ENCODE data around the gene HDAC4. TPM values are rescaled to one million over a fixed set of nuclear protein-coding genes. Genes with fewer than 3 reads are reported as not detected.

HDAC4 gene
- total and polyA plus RNA-seq, 10 of the 15 experiments (the other 5 are each of a cell fraction or from before 2014, with no cell fraction given), result 0.22 to 15.7 (median 4.8) TPM

DNA sequence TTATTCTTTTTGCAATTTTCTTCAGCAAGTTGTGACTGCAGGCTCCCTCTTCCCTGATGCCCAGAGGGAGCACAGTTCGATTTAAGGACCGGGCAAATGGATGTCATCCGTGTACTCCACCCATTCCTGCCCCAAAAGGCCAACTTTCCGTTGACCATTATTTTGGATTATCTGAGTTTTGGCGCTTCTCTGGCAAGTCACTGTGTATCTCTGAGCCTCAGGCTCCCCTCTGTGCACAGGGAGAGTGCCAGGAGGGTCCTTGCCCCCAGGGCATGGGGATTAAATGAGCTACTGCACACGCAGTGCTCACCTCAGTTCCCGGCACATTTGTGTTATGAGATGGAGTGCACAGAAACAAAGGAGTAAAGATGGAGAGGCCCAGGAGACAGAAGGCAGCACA is 41.4 kb upstream of the HDAC4 start (continued):
- TF ChIP-seq, protein P1, sequence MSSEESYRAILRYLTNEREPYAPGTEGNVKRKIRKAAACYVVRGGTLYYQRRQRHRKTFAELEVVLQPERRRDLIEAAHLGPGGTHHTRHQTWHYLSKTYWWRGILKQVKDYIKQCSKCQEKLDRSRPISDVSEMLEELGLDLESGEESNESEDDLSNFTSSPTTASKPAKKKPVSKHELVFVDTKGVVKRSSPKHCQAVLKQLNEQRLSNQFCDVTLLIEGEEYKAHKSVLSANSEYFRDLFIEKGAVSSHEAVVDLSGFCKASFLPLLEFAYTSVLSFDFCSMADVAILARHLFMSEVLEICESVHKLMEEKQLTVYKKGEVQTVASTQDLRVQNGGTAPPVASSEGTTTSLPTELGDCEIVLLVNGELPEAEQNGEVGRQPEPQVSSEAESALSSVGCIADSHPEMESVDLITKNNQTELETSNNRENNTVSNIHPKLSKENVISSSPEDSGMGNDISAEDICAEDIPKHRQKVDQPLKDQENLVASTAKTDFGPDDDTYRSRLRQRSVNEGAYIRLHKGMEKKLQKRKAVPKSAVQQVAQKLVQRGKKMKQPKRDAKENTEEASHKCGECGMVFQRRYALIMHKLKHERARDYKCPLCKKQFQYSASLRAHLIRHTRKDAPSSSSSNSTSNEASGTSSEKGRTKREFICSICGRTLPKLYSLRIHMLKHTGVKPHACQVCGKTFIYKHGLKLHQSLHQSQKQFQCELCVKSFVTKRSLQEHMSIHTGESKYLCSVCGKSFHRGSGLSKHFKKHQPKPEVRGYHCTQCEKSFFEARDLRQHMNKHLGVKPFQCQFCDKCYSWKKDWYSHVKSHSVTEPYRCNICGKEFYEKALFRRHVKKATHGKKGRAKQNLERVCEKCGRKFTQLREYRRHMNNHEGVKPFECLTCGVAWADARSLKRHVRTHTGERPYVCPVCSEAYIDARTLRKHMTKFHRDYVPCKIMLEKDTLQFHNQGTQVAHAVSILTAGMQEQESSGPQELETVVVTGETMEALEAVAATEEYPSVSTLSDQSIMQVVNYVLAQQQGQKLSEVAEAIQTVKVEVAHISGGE (CRISPR knock-in tag; IDR thresholded peaks at IDR 0.05), result no peak
- TF ChIP-seq NR2C1 (IDR thresholded peaks at IDR 0.05), result no peak
- TF ChIP-seq, protein P2, sequence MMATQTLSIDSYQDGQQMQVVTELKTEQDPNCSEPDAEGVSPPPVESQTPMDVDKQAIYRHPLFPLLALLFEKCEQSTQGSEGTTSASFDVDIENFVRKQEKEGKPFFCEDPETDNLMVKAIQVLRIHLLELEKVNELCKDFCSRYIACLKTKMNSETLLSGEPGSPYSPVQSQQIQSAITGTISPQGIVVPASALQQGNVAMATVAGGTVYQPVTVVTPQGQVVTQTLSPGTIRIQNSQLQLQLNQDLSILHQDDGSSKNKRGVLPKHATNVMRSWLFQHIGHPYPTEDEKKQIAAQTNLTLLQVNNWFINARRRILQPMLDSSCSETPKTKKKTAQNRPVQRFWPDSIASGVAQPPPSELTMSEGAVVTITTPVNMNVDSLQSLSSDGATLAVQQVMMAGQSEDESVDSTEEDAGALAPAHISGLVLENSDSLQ (IDR thresholded peaks at IDR 0.05), result no peak
- TF ChIP-seq ZSCAN29 (IDR thresholded peaks at IDR 0.05), result no peak
- TF ChIP-seq NBN (IDR thresholded peaks at IDR 0.05), result no peak
- TF ChIP-seq JUND (IDR thresholded peaks at IDR 0.05; ENCODE audit: low read depth, low read length), result no peak

DNA sequence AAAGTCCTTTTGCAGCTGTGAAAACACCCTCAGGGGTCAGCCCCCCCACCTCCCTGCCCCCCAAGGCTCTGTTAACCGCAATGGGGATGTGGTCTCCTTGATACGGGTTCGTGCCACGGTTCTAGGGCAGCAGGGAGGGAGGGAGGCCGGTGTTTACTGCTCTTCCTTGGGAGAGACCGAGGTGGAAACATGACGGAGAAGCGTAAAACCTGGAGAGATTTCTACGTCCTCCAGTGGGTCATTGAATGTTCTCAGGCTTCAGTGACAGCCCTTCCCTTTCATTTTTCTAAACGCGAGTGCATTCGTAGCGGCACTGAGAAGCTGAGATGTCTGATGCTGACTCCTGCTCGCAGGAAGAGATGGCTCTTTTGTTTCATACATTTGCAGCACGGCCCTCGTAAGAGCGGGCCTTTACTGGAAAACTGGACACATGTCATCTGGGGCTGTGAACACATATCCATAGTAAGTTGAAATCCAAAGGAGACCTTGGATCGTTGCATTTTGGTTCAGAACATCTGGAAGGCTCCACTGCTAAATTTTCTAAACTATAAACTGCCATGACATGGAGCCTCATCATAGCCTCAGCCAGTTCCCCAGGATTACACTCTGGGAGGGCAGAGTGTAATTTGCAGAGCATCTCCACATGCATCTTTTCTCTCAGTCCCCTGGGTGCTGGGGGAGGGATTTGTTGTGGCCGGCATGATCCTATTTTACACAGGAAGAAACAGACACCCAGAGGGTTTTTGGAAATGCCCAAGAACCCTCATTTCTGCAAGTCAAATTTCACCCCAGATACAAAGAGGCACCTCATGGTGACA is 40.6 kb upstream of the HDAC4 start:
- SMC1A ChIA-PET (ENCODE audit: uncharacterized antibody, unreplicated experiment), result no interaction called here
- TF ChIP-seq TCF7 (IDR thresholded peaks at IDR 0.05; ENCODE audit: borderline replicate concordance) (no peak), WRNIP1 (IDR thresholded peaks at IDR 0.05; ENCODE audit: borderline replicate concordance, low read depth, low read length) (no peak), JUND (IDR thresholded peaks at IDR 0.05; ENCODE audit: low read depth, low read length) (no peak), TCF12 (IDR thresholded peaks at IDR 0.05; ENCODE audit: low read depth, low read length) (no peak), EED (IDR thresholded peaks at IDR 0.05; ENCODE audit: low read depth) (no peak), MTA3 (IDR thresholded peaks at IDR 0.05; ENCODE audit: borderline replicate concordance, low read length) (no peak), NBN (IDR thresholded peaks at IDR 0.05) (no peak), SMARCA5 (IDR thresholded peaks at IDR 0.05) (no peak)
- TF ChIP-seq, protein P3, sequence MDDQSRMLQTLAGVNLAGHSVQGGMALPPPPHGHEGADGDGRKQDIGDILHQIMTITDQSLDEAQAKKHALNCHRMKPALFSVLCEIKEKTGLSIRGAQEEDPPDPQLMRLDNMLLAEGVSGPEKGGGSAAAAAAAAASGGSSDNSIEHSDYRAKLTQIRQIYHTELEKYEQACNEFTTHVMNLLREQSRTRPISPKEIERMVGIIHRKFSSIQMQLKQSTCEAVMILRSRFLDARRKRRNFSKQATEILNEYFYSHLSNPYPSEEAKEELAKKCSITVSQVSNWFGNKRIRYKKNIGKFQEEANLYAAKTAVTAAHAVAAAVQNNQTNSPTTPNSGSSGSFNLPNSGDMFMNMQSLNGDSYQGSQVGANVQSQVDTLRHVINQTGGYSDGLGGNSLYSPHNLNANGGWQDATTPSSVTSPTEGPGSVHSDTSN (IDR thresholded peaks at IDR 0.05; ENCODE audit: insufficient replicate concordance, low read depth, low read length), result no peak
- TF ChIP-seq, protein P4, sequence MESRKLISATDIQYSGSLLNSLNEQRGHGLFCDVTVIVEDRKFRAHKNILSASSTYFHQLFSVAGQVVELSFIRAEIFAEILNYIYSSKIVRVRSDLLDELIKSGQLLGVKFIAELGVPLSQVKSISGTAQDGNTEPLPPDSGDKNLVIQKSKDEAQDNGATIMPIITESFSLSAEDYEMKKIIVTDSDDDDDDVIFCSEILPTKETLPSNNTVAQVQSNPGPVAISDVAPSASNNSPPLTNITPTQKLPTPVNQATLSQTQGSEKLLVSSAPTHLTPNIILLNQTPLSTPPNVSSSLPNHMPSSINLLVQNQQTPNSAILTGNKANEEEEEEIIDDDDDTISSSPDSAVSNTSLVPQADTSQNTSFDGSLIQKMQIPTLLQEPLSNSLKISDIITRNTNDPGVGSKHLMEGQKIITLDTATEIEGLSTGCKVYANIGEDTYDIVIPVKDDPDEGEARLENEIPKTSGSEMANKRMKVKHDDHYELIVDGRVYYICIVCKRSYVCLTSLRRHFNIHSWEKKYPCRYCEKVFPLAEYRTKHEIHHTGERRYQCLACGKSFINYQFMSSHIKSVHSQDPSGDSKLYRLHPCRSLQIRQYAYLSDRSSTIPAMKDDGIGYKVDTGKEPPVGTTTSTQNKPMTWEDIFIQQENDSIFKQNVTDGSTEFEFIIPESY (IDR thresholded peaks at IDR 0.05), result no peak

More for the DNA sequence above, 40.6 kb upstream of the HDAC4 start:
- Histone ChIP-seq H3K27me3 (replicated peaks in 1 of 2; ENCODE audit: control insufficient read depth in 2 of 2, insufficient read depth in 2 of 2, low read length in 1 of 2) (peaks cover 3 to 6% of the 10 kb centered on the region in 2 experiments; a peak in 3 of 4 replicates), H3K4me1 (ENCODE audit: control insufficient read depth, insufficient read depth, low read length) (no peaks in the 10 kb centered on the region), H3K27ac (ENCODE audit: control insufficient read depth, insufficient read depth) (no peak overlapping the region), H3K36me3 (ENCODE audit: control insufficient read depth in 2 of 2, insufficient read depth in 2 of 2, low read length in 1 of 2) (no peaks in the 10 kb centered on the region), H3K4me2 (ENCODE audit: control insufficient read depth, insufficient read depth) (no peak overlapping the region), H3K9ac (ENCODE audit: control insufficient read depth, insufficient read depth, low read length) (no peak overlapping the region), H3K4me3 (no peak overlapping the region), H3K79me2 (ENCODE audit: control insufficient read depth, insufficient read depth, low read length) (no peaks in the 10 kb centered on the region), H2AFZ (ENCODE audit: control insufficient read depth, low read depth, low read length) (no peak overlapping the region), H3K9me3 (replicated peaks; ENCODE audit: control insufficient read depth, insufficient read depth, low read length) (no peaks in the 10 kb centered on the region; the same call in 2 of the 3 replicates), H4K20me1 (ENCODE audit: control insufficient read depth, insufficient read depth) (no peaks in the 10 kb centered on the region)
- ChIA-PET RAD21 (ENCODE audit: unreplicated experiment) (no interaction called here), CTCF (no interaction called here), POLR2A (no interaction called here)
- 17% methylated on average over 19 of the region's 19 CpGs for WGBS (ENCODE audit: insufficient coverage, insufficient replicate concordance, low lambda C conversion rate, missing lambda C conversion rate)
- intact Hi-C loops (cut with micrococcal nuclease; ENCODE audit: unreplicated experiment), result no loop called here
- in situ Hi-C loops (cut with MboI), result no loop called here
- FAIRE-seq, result no peak
- DNase-seq (ENCODE audit: low read depth, low spot score), result no peak
- no TSS peak for BruUV-seq (replicated peaks)
- no peak for ATAC-seq

Data from GM12878 (cell line).